ENCODE results near the gene HPS4.

HPS4 gene

GRCh38 chr22:26463101-26463661 lies 20.4 kb downstream of the HPS4 start:
- no peak for DNase-seq

- DNase-seq, result no peak
Observed at GRCh38 chr22:26462641-26463040, 20.9 kb downstream of the HPS4 start.

- DNase-seq, result no peak
Observed at GRCh38 chr22:26462051-26462450, 21.5 kb downstream of the HPS4 start.

GRCh38 chr22:26461188-26461810 lies 22.3 kb downstream of the HPS4 start:
- no peak for DNase-seq

- DNase-seq, result no peak
Observed at GRCh38 chr22:26460202-26460601, 23.4 kb downstream of the HPS4 start.

- DNase-seq, result no peak
Observed at GRCh38 chr22:26457661-26458272, 25.8 kb downstream of the HPS4 start.

GRCh38 chr22:26453812-26454500 lies 29.6 kb downstream of the HPS4 start:
- DNase-seq, result no peak

- no peak for DNase-seq
Observed at GRCh38 chr22:26453216-26453615, 30.4 kb downstream of the HPS4 start.

GRCh38 chr22:26452236-26453016 lies 31.2 kb downstream of the HPS4 start:
- no peak for DNase-seq

- DNase-seq, result no peak
Observed at GRCh38 chr22:26450453-26451185, 33.0 kb downstream of the HPS4 start.

- DNase-seq, result no peak
Observed at GRCh38 chr22:26448941-26449340, 34.6 kb downstream of the HPS4 start.

GRCh38 chr22:26448334-26448733 lies 35.2 kb downstream of the HPS4 start:
- no peak for DNase-seq

GRCh38 chr22:26447584-26448329 lies 35.8 kb downstream of the HPS4 start:
- DNase-seq, result no peak

GRCh38 chr22:26446808-26447515 lies 36.6 kb downstream of the HPS4 start:
- no peak for DNase-seq

- DNase-seq, result no peak
Observed at GRCh38 chr22:26445577-26446275, 37.9 kb downstream of the HPS4 start.

GRCh38 chr22:26444777-26445176 lies 38.8 kb downstream of the HPS4 start:
- DNase-seq, result no peak

- no peak for DNase-seq
Observed at GRCh38 chr22:26443901-26444690, 39.5 kb downstream of the HPS4 start.

- DNase-seq, result no peak
Observed at GRCh38 chr22:26442086-26442756, 41.4 kb downstream of the HPS4 start.

GRCh38 chr22:26439559-26439958 lies 44.0 kb downstream of the HPS4 start:
- no peak for DNase-seq
